Kidney epithelial cell (primary cell): Measurements from ENCODE around the gene RHOXF1. TPM values are rescaled to one million over a fixed set of nuclear protein-coding genes. Genes with fewer than 3 reads are reported as not detected.
"Not testable (repeated sequence)": the region's sequence is repeated elsewhere in the genome, so short reads cannot be mapped to it uniquely, and the experiment has no call there.

ENCODE experiments used
- DNase-seq: peaks from one replicate; pipeline ENCODE4 v3.0.0-alpha.2; 2010; ENCODE audit warnings: low read depth
- H3K27me3 ChIP-seq: 2 replicates; pipeline ENCODE4 v1.6.0; 2011; ENCODE audit warnings: low read length; ENCODE audit not compliant: control insufficient read depth, insufficient read depth
- H3K36me3 ChIP-seq: 2 replicates; pipeline ENCODE4 v1.5.1; 2011; ENCODE audit warnings: low read length; ENCODE audit not compliant: control insufficient read depth, insufficient read depth
- H3K4me3 ChIP-seq: 2 replicates; pipeline ENCODE4 v1.5.1; 2011; ENCODE audit warnings: low read depth, mild to moderate bottlenecking, control low read depth, low read length
- CTCF ChIP-seq: IDR thresholded peaks from 2 replicates; pipeline ENCODE4 v1.5.1; 2011; ENCODE audit warnings: mild to moderate bottlenecking, moderate library complexity, low read length, control low read depth, inconsistent platforms; ENCODE audit not compliant: insufficient read depth, poor library complexity, severe bottlenecking
- total RNA-seq: library from RNA; depleted of rRNA; stranded (reverse); fragments of >200 nt; gene quantifications from 2 replicates; pipeline ENCODE4 v1.2.3, GENCODE V29; 2015

The RHOXF1 gene
- total RNA-seq: not detected in 2 replicates

- Histone ChIP-seq H3K4me3 (no peak within 1 kb of the TSS), H3K36me3 (no peaks in the 10 kb centered on the region), H3K27me3 (no peaks in the 10 kb centered on the region)
- no peak for DNase-seq
- no peak for TF ChIP-seq CTCF
Measured at GRCh38 chrX:120115438-120115963, at the start of gene RHOXF1. Gene RHOXF1, minus strand, starts transcription at chrX:120115913. Its CDS starts 51 bp downstream, at chrX:120115862.

GRCh38 chrX:120159086-120159485 is 43.4 kb upstream of the RHOXF1 start:
- not testable (repeated sequence) for H3K27me3 ChIP-seq, H3K36me3 ChIP-seq, DNase-seq, H3K4me3 ChIP-seq

- not testable (repeated sequence) for DNase-seq, H3K36me3 ChIP-seq, H3K4me3 ChIP-seq, H3K27me3 ChIP-seq
Measured at GRCh38 chrX:120158313-120158712, 42.6 kb upstream of the RHOXF1 start, which contains the start of gene RHOXF2. Gene RHOXF2, plus strand, starts transcription at chrX:120158613. Its CDS starts 138 bp downstream, at chrX:120158751.

GRCh38 chrX:120150109-120150744 is 34.5 kb upstream of the RHOXF1 start:
- not testable (repeated sequence) for H3K36me3 ChIP-seq, H3K27me3 ChIP-seq, H3K4me3 ChIP-seq, DNase-seq

- Histone ChIP-seq H3K27me3 (no peaks in the 10 kb centered on the region), H3K4me3 (no peak overlapping the region), H3K36me3 (no peaks in the 10 kb centered on the region)
- no peak for TF ChIP-seq CTCF
- no peak for DNase-seq
Measured at GRCh38 chrX:120147537-120147936, 31.8 kb upstream of the RHOXF1 start.

GRCh38 chrX:120146323-120146722 is 30.6 kb upstream of the RHOXF1 start:
- H3K36me3 ChIP-seq, DNase-seq, H3K4me3 ChIP-seq, H3K27me3 ChIP-seq: not testable (repeated sequence)

- Histone ChIP-seq H3K27me3 (no peaks in the 10 kb centered on the region), H3K36me3 (no peaks in the 10 kb centered on the region), H3K4me3 (no peak overlapping the region)
- no peak for TF ChIP-seq CTCF
- DNase-seq: no peak
Measured at GRCh38 chrX:120145295-120145925, 29.7 kb upstream of the RHOXF1 start.
